RWPE2 (cell line): ENCODE data around the gene GPR78.

Source experiments
- ATAC-seq: fragments of 200-7000 bp; cut with Tn5 transposase; 3 replicates; pipeline ENCODE4 v1.9.1; 2021; ENCODE audit warnings: low read depth
- DNase-seq: peaks from one replicate; pipeline ENCODE4 v3.0.0-alpha.2; 2020; ENCODE audit warnings: low spot score
- H3K27ac ChIP-seq: fragments of 450-650 bp; 2 replicates; pipeline ENCODE4 v1.5.1; 2017; ENCODE audit warnings: mild to moderate bottlenecking; ENCODE audit not compliant: poor library complexity, severe bottlenecking
- H3K27me3 ChIP-seq: fragments of 250-450 bp; sonication (Bioruptor Pico); 2 replicates; pipeline ENCODE4 v1.5.1; 2021; ENCODE audit warnings: mild to moderate bottlenecking, moderate library complexity; ENCODE audit not compliant: insufficient read depth, poor library complexity, severe bottlenecking
- H3K36me3 ChIP-seq: fragments of 250-450 bp; sonication (Bioruptor Pico); 2 replicates; pipeline ENCODE4 v1.5.1; 2020; ENCODE audit warnings: low read depth, mild to moderate bottlenecking, moderate library complexity
- H3K4me1 ChIP-seq: fragments of 250-450 bp; sonication (Bioruptor Pico); 2 replicates; pipeline ENCODE4 v1.5.1; 2021; ENCODE audit warnings: mild to moderate bottlenecking, moderate library complexity; ENCODE audit not compliant: insufficient read depth, poor library complexity, severe bottlenecking
- H3K4me3 ChIP-seq: fragments of 250-450 bp; sonication (Bioruptor Pico); 2 replicates; pipeline ENCODE4 v1.5.1; 2021; ENCODE audit warnings: mild to moderate bottlenecking, moderate library complexity; ENCODE audit not compliant: severe bottlenecking
- H3K9me3 ChIP-seq: fragments of 250-450 bp; sonication (Bioruptor Pico); 2 replicates; pipeline ENCODE4 v1.5.1; 2021; ENCODE audit warnings: mild to moderate bottlenecking, moderate library complexity; ENCODE audit not compliant: severe bottlenecking
- CTCF ChIP-seq: fragments of 450-650 bp; IDR thresholded peaks from one replicate; pipeline ENCODE4 v1.5.1; 2017; ENCODE audit warnings: mild to moderate bottlenecking, moderate library complexity; ENCODE audit not compliant: poor library complexity, severe bottlenecking

The GPR78 gene

DNA sequence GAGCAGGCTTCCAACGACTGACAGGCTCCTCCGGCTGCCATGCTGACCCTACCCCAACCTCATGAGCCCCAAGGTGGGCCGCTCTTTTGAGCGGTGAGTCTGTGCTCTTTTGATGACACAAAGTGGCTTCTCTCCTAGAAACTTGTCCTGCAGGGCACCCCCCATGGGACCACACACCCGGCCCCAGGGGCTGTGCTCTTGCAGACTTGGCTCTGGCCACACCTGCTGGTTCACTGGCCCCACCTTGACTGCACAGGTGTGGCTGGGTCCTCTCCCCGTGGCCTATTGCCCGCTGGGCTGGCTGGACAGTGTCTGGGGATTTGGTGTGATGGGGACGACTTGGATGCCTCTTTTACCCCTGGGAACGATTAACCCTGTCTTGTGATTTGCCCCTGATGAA is 10.9 kb downstream of the GPR78 start:
- Histone ChIP-seq H3K36me3 (no peaks in the 10 kb centered on the region), H3K27ac (no peak overlapping the region), H3K4me1 (no peaks in the 10 kb centered on the region), H3K9me3 (no peaks in the 10 kb centered on the region), H3K27me3 (peaks cover 13% of the 10 kb centered on the region), H3K4me3 (no peak overlapping the region)
- no peak for DNase-seq
- no peak for ATAC-seq
- TF ChIP-seq CTCF: no peak

- H3K4me1 ChIP-seq: no peaks in the 10 kb centered on the region
- TF ChIP-seq CTCF: no peak
- no peaks in the 10 kb centered on the region for H3K36me3 ChIP-seq
- no peak overlapping the region for H3K27ac ChIP-seq
- H3K4me3 ChIP-seq: no peak overlapping the region
- H3K27me3 ChIP-seq: peaks cover 13% of the 10 kb centered on the region
- no peaks in the 10 kb centered on the region for H3K9me3 ChIP-seq
- DNase-seq (no peak), ATAC-seq (no peak)
Measured at GRCh38 chr4:8591626-8592365, 11.6 kb downstream of the GPR78 start.

- H3K4me3 ChIP-seq: peak within 1 kb of the TSS; percentile 26
- TF ChIP-seq CTCF: no peak
- H3K36me3 ChIP-seq: no peaks in the 10 kb centered on the region
- no peaks in the 10 kb centered on the region for H3K9me3 ChIP-seq
- no peaks in the 10 kb centered on the region for H3K4me1 ChIP-seq
- H3K27me3 ChIP-seq: peaks cover 13% of the 10 kb centered on the region
- DNase-seq (no peak), ATAC-seq (peak; percentile 64)
- no peak within 1 kb of the TSS for H3K27ac ChIP-seq
Measured at GRCh38 chr4:8592366-8593263, 12.4 kb downstream of the GPR78 start, which contains the start of gene CPZ. CPZ (plus strand) TSS chr4:8592765; CDS start chr4:8592834, 69 bp downstream.

DNA sequence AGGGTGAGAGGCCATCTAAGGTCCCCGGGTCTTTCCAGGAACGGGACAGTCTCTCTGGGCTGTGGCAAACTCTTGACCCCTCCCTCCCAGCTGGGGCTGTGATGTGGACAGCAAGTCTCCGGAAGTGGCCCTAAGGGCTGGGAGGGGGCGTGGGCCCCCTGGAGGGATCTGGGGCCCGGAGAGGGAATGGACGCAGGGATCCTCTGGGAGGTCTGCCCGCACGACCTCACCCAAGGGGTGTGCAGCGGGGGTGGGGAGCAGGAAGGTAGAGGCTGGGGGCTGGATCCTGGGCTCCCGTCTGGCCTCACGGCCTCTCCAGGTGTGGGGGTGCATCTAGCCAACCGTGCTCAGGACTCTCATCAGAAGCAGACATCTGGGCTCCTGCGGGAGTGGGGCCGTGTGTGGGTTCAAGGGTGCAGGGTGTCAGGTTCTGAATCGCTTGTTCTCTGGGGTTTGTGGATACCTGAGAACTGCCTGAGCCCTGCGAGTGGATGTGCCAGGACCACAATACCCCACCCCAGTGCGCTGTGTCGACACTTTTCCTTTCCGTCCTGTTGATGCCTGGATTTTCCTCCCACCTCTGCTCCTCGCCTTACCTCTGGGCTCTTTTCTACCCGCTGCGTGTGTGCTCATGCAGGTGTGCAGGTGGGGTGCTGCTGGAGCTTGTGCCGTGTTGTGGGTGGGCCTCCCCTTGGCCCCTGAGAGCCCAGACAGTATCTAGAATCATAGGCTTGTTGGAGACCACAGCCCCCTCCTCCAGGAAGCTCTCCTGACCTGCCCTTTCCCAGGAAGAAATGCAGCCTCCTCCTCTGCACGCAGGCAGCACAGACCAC is 13.3 kb downstream of the GPR78 start:
- ATAC-seq (no peak), DNase-seq (no peak)
- no peak overlapping the region for H3K27ac ChIP-seq
- peaks cover 13% of the 10 kb centered on the region for H3K27me3 ChIP-seq
- H3K4me1 ChIP-seq: no peaks in the 10 kb centered on the region
- peak overlapping the region; percentile 26 for H3K4me3 ChIP-seq
- no peaks in the 10 kb centered on the region for H3K36me3 ChIP-seq
- H3K9me3 ChIP-seq: no peaks in the 10 kb centered on the region
- TF ChIP-seq CTCF: no peak
